Endothelial cell of umbilical vein (primary cell): ENCODE data around the gene SETD1A. TPM values are rescaled to one million over a fixed set of nuclear protein-coding genes. Genes with fewer than 3 reads are reported as not detected.
A peak's percentile ranks its signal among the peaks of the same experiment; 100 is the strongest.

Experiments
- BruUV-seq: library from RNA; stranded (reverse); fragments of 400-500 nt; replicated peaks from 2 replicates; lab custom pipeline; 2021; lab: Mats Ljungman, UMichigan
- CTCF ChIA-PET: fragments of 300-600, 350-600 bp; sonication (Branson Sonifier 250); formaldehyde crosslinking; loops from one replicate; lab custom pipeline; 2021; ENCODE audit warnings: antibody characterized with exemption, inconsistent platforms; lab: Charles Lee
- POLR2A ChIA-PET: fragments of 300-600, 350-600 bp; sonication (Branson Sonifier 250); formaldehyde crosslinking; loops from one replicate; lab custom pipeline; 2021; ENCODE audit warnings: antibody characterized with exemption, inconsistent platforms; lab: Charles Lee
- DNase-seq: peaks from one replicate; pipeline ENCODE4 v3.0.0-alpha.2; 2011; ENCODE audit warnings: low read depth, low spot score
- FAIRE-seq: peaks from 2 replicates; lab custom pipeline; 2011; peaks lifted over from hg19 to GRCh38; lab: Jason Lieb, UNC
- H2AFZ ChIP-seq: 2 replicates; pipeline ENCODE4 v1.6.0; 2012; ENCODE audit warnings: low read depth, low read length, control low read depth, inconsistent platforms
- H3K27ac ChIP-seq: 2 replicates; pipeline ENCODE4 v1.5.1; 2011; ENCODE audit warnings: low read depth, mild to moderate bottlenecking, control low read depth, low read length, moderate library complexity; ENCODE audit not compliant: insufficient read depth
- H3K27me3 ChIP-seq, 2 experiments: 2 replicates each; pipeline versions ENCODE4 v1.6.0 to v1.6.1; 2011; ENCODE audit warnings: low read length in 2 of 2, mixed read lengths in 1 of 2; ENCODE audit not compliant: control insufficient read depth in 2 of 2, insufficient read depth in 2 of 2
- H3K36me3 ChIP-seq, 2 experiments: 2 replicates in 1 of 2; 3 replicates in 1 of 2; pipeline ENCODE4 v1.5.1; 2011; ENCODE audit warnings: low read length in 2 of 2, mild to moderate bottlenecking in 1 of 2, moderate library complexity in 1 of 2; ENCODE audit not compliant: control insufficient read depth in 2 of 2, insufficient read depth in 2 of 2; ENCODE audit errors: extremely low read depth in 1 of 2
- H3K4me1 ChIP-seq: 3 replicates; pipeline ENCODE4 v1.5.1; 2011; ENCODE audit warnings: mild to moderate bottlenecking, low read length; ENCODE audit not compliant: control insufficient read depth, insufficient read depth; ENCODE audit errors: extremely low read depth
- H3K4me2 ChIP-seq: 2 replicates; pipeline ENCODE4 v1.6.1; 2011; ENCODE audit warnings: low read length, control low read depth, mixed read lengths; ENCODE audit not compliant: insufficient read depth
- H3K4me3 ChIP-seq, 3 experiments: fragments of 200-600 bp in 1 of 3; sonication (generic), shearing (Covaris generic) in 1 of 3; replicated peaks in 1 of 3; 2 replicates each; pipeline ENCODE4 v1.5.1; 2011 to 2016; ENCODE audit warnings: control low read depth in 3 of 3, low read length in 3 of 3, mild to moderate bottlenecking in 2 of 3, inconsistent platforms in 1 of 3, low read depth in 1 of 3, moderate library complexity in 1 of 3; ENCODE audit not compliant: insufficient read depth in 1 of 3
- H3K79me2 ChIP-seq: 2 replicates; pipeline ENCODE4 v1.6.0; 2012; ENCODE audit warnings: low read length, inconsistent platforms; ENCODE audit not compliant: control insufficient read depth, insufficient read depth
- H3K9ac ChIP-seq: replicated peaks from 2 replicates; pipeline ENCODE3; 2011; ENCODE audit warnings: low read length, control low read depth; ENCODE audit not compliant: insufficient read depth; ENCODE audit errors: extremely low read depth
- H3K9me1 ChIP-seq: replicated peaks from 3 replicates; pipeline ENCODE4 v1.6.0; 2011; ENCODE audit warnings: mild to moderate bottlenecking, low read length; ENCODE audit not compliant: control insufficient read depth, insufficient read depth; ENCODE audit errors: extremely low read depth
- H3K9me3 ChIP-seq: replicated peaks from 2 replicates; pipeline ENCODE4 v1.5.1; 2012; ENCODE audit warnings: low read length, inconsistent platforms; ENCODE audit not compliant: control insufficient read depth, insufficient read depth
- H4K20me1 ChIP-seq: replicated peaks from 2 replicates; pipeline ENCODE3; 2011; ENCODE audit warnings: mild to moderate bottlenecking, low read length; ENCODE audit not compliant: control insufficient read depth, insufficient read depth; ENCODE audit errors: extremely low read depth
- FOS ChIP-seq: IDR thresholded peaks from 2 replicates; pipeline ENCODE4 v1.6.1; 2011; ENCODE audit warnings: mild to moderate bottlenecking, low read length, moderate library complexity, borderline replicate concordance; ENCODE audit not compliant: insufficient read depth
- GATA2 ChIP-seq: IDR thresholded peaks from 2 replicates; pipeline ENCODE4 v1.7.0; 2011; ENCODE audit warnings: low read depth, mild to moderate bottlenecking, moderate library complexity, mixed read lengths, low read length; ENCODE audit not compliant: insufficient read length, insufficient read depth
- JUN ChIP-seq: IDR thresholded peaks from 2 replicates; pipeline ENCODE4 v1.6.1; 2011; ENCODE audit warnings: borderline replicate concordance, low read depth; ENCODE audit not compliant: insufficient read length, insufficient read depth
- POLR2A ChIP-seq: IDR thresholded peaks from 2 replicates; pipeline ENCODE4 v1.6.1; 2012; ENCODE audit warnings: low read depth, mild to moderate bottlenecking, control low read depth, low read length
- POLR2AphosphoS5 ChIP-seq: IDR thresholded peaks from 2 replicates; pipeline ENCODE4 v1.6.1; 2012; ENCODE audit warnings: low read depth, mild to moderate bottlenecking, control low read depth, low read length, moderate library complexity; ENCODE audit not compliant: insufficient read depth
- dilution Hi-C: fragments of 300-500 bp; cut with MboI; formaldehyde crosslinking; loops from one replicate; pipeline ENCODE4 v1.15.0; 2019; ENCODE audit warnings: low sequenced_read_pairs; ENCODE audit not compliant: extremely low pct_ligation_motif_present
- intact Hi-C: fragments of 100-400 bp; cut with micrococcal nuclease; formaldehyde crosslinking; loops from one replicate; pipeline ENCODE4 v1.10.0; 2022
- polyA plus RNA-seq, 4 experiments: library from polyadenylated mRNA; depleted of rRNA in 3 of 4; stranded (reverse) in 3 of 4; unstranded in 1 of 4; fragments of >200 nt; gene quantifications; 2 replicates each; pipeline versions ENCODE4 v1.2.1 to v1.2.3, GENCODE V29; 2011 to 2012; ENCODE audit warnings: missing spikeins in 1 of 4
- total RNA-seq: library from RNA; stranded (reverse); gene quantifications from 2 replicates; pipeline ENCODE4 v1.2.3, GENCODE V29; 2021
- TF ChIP-seq, protein P1 (sequence below): IDR thresholded peaks from 2 replicates; pipeline ENCODE4 v1.6.1; 2011; ENCODE audit not compliant: insufficient read depth, insufficient read length
- TF ChIP-seq, protein P2 (sequence below), 2 donors: IDR thresholded peaks; 1 replicate in 1 of 2; 2 replicates in 1 of 2; pipeline ENCODE4 v1.5.1; 2011; ENCODE audit warnings: low read length in 2 of 2, mild to moderate bottlenecking in 2 of 2, moderate library complexity in 2 of 2, control low read depth in 1 of 2, inconsistent platforms in 1 of 2, low read depth in 1 of 2; ENCODE audit not compliant: insufficient read depth in 1 of 2; ENCODE audit errors: extremely low read depth in 1 of 2

The SETD1A gene
- total and polyA plus RNA-seq, 2 donors (not counting 3 experiments of a cell fraction or from before 2014, with no cell fraction given) = 3.5 to 21.3 TPM

DNA sequence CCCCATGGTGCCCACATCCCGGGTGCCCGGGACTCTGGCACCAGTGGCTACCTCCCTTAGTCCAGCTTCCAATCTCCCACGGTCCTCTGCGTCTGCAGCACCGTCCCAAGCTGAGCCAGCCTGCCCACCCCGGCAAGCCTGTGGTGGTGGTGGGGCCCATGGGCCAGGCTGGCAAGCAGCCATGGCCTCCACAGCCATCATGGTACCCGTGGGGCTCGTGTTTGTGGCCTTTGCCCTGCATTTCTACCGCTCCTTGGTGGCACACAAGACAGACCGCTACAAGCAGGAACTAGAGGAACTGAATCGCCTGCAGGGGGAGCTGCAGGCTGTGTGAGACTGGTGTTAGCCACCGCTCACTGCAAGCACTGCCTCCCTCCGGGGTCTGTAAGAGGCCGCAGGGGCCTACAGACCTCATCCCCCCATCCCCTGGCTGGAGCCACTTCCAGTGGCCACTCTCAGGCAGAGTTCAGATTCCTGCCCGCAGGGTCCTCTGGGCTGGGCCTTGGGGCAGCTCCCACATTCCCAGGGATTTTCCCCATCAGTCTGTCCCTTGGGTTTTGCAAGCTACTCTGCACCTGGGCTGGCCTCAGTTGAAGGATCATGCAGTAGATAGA lies 3.9 kb upstream of the SETD1A start:
- FAIRE-seq = peak; percentile 88

More for the DNA sequence above, 3.9 kb upstream of the SETD1A start:
- peak; percentile 80 for DNase-seq
- Histone ChIP-seq H3K4me1 (peaks cover 22% of the 10 kb centered on the region), H3K36me3 (no peaks in the 10 kb centered on the region), H2AFZ (no peak overlapping the region), H3K9me1 (no peaks in the 10 kb centered on the region), H3K27ac (no peak overlapping the region), H3K79me2 (peaks cover 4% of the 10 kb centered on the region), H3K27me3 (no peaks in the 10 kb centered on the region), H3K4me2 (no peak overlapping the region), H3K9me3 (no peaks in the 10 kb centered on the region), H4K20me1 (no peaks in the 10 kb centered on the region), H3K4me3 (no peak overlapping the region), H3K9ac (no peak overlapping the region)
- intact Hi-C loops = loop anchor here (1.0 kb wide), 4 partner anchors 142 to 490 kb away; partner anchors contain the start of gene FUS
- ChIA-PET POLR2A (interaction anchor here (0.6 to 1.9 kb wide), 3 partner anchors 11 to 226 kb away, joined by 3 to 4 read pairs (median 4); partner anchors contain the start of gene FUS), CTCF (interaction anchor here (0.6 to 3.5 kb wide), 26 partner anchors 9 to 915 kb away, joined by 3 to 29 read pairs (median 4); partner anchors contain the start of genes ARMC5, FUS, KAT8 and VKORC1)
- no TSS peak for BruUV-seq
- dilution Hi-C loops = no loop called here
- TF ChIP-seq, protein P1, sequence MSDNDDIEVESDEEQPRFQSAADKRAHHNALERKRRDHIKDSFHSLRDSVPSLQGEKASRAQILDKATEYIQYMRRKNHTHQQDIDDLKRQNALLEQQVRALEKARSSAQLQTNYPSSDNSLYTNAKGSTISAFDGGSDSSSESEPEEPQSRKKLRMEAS = no peak
- no peak for TF ChIP-seq POLR2A
- TF ChIP-seq, protein P2, sequence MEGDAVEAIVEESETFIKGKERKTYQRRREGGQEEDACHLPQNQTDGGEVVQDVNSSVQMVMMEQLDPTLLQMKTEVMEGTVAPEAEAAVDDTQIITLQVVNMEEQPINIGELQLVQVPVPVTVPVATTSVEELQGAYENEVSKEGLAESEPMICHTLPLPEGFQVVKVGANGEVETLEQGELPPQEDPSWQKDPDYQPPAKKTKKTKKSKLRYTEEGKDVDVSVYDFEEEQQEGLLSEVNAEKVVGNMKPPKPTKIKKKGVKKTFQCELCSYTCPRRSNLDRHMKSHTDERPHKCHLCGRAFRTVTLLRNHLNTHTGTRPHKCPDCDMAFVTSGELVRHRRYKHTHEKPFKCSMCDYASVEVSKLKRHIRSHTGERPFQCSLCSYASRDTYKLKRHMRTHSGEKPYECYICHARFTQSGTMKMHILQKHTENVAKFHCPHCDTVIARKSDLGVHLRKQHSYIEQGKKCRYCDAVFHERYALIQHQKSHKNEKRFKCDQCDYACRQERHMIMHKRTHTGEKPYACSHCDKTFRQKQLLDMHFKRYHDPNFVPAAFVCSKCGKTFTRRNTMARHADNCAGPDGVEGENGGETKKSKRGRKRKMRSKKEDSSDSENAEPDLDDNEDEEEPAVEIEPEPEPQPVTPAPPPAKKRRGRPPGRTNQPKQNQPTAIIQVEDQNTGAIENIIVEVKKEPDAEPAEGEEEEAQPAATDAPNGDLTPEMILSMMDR (IDR thresholded peaks at IDR 0.05; ENCODE audit: extremely low read depth in 1 of 2, insufficient read depth in 1 of 2, low read depth in 1 of 2, low read length in 2 of 2) = peak; percentile 79 to 90
- TF ChIP-seq JUN = no peak
- peak; percentile 12 for TF ChIP-seq POLR2AphosphoS5
- no peak for TF ChIP-seq FOS
- TF ChIP-seq GATA2 = no peak
